NCI-H345 (cell line): ENCODE data around the gene SCN4A.
A peak's percentile ranks its signal among the peaks of the same experiment; 100 is the strongest.
"Not testable (repeated sequence)": the region's sequence is repeated elsewhere in the genome, so short reads cannot be mapped to it uniquely, and the experiment has no call there.

ENCODE experiments used
- DNase-seq: peaks from one replicate; lab custom pipeline; 2025; lab: John Stamatoyannopoulos, UW

Gene SCN4A

GRCh38 chr17:63934183-63935112, 38.3 kb downstream of the SCN4A start:
- no peak for DNase-seq

- no peak for DNase-seq
Measured at GRCh38 chr17:63933598-63933997, 39.1 kb downstream of the SCN4A start.

GRCh38 chr17:63932721-63933120, 40.0 kb downstream of the SCN4A start:
- DNase-seq = no peak

- DNase-seq = no peak
Measured at GRCh38 chr17:63931981-63932561, 40.6 kb downstream of the SCN4A start, which contains the start of gene CD79B. Gene CD79B (minus strand): TSS chr17:63932331. CDS start chr17:63932261, 70 bp downstream.

GRCh38 chr17:63930951-63931575, 41.7 kb downstream of the SCN4A start:
- DNase-seq = no peak

- DNase-seq = no peak
Measured at GRCh38 chr17:63929860-63930766, 42.6 kb downstream of the SCN4A start.

GRCh38 chr17:63928966-63929695, 43.6 kb downstream of the SCN4A start:
- DNase-seq = no peak

- DNase-seq = no peak
Measured at GRCh38 chr17:63928172-63928666, 44.5 kb downstream of the SCN4A start.

GRCh38 chr17:63927464-63928171, 45.1 kb downstream of the SCN4A start:
- no peak for DNase-seq

- no peak for DNase-seq
Measured at GRCh38 chr17:63926164-63926563, 46.6 kb downstream of the SCN4A start.

GRCh38 chr17:63925615-63926014, 47.1 kb downstream of the SCN4A start:
- DNase-seq = no peak

- not testable (repeated sequence) for DNase-seq
Measured at GRCh38 chr17:63922402-63922801, 50.3 kb downstream of the SCN4A start.

- not testable (repeated sequence) for DNase-seq
Measured at GRCh38 chr17:63920779-63921178, 51.9 kb downstream of the SCN4A start.

- not testable (repeated sequence) for DNase-seq
Measured at GRCh38 chr17:63920050-63920449, 52.7 kb downstream of the SCN4A start.

- peak; percentile 41 for DNase-seq
Measured at GRCh38 chr17:63919311-63919723, 53.4 kb downstream of the SCN4A start.

- not testable (repeated sequence) for DNase-seq
Measured at GRCh38 chr17:63918789-63919305, 53.9 kb downstream of the SCN4A start, which contains the start of gene GH1. Gene GH1 (minus strand): TSS chr17:63918839. CDS start chr17:63918776, 63 bp downstream.

- DNase-seq = no peak
Measured at GRCh38 chr17:63918305-63918704, 54.4 kb downstream of the SCN4A start.

GRCh38 chr17:63917646-63918045, 55.1 kb downstream of the SCN4A start:
- DNase-seq = no peak

GRCh38 chr17:63917206-63917605, 55.5 kb downstream of the SCN4A start:
- DNase-seq = not testable (repeated sequence)
